Retinal pigment epithelial cell (primary cell): Measurements from ENCODE around the gene DUSP6.
"Not testable (repeated sequence)": the region's sequence is repeated elsewhere in the genome, so short reads cannot be mapped to it uniquely, and the experiment has no call there.

Experiments used
- DNase-seq: peaks from one replicate; pipeline ENCODE4 v3.0.0-alpha.2; 2010; ENCODE audit warnings: low read depth
- H3K4me3 ChIP-seq: 2 replicates; pipeline ENCODE4 v1.5.1; 2011; ENCODE audit warnings: mild to moderate bottlenecking, low read length, control low read depth, moderate library complexity
- CTCF ChIP-seq: conservative IDR thresholded peaks from 2 replicates; pipeline ENCODE4 v1.5.1; 2011; ENCODE audit warnings: low read depth, low read length, control low read depth, inconsistent platforms

The DUSP6 gene

DNA sequence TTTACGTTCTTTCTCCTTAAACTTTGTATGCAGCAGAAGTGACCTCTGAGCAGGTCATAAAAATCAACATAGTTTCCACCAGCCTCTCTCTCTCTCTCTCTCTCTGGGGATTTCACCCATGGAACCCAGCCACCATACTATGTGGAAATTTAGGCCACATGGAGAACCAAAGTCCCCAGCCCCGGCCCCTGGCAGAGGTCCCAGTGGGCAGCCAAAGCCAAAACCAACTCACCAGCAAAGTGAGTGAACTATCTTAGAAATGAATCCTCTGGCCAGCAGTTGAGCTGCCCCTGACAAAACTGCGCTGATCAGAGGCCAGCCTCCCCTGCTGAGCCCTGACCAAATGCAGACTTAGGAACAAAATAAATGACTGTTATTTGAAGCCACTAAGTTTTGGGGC is 9.2 kb downstream of the DUSP6 start:
- no peak overlapping the region for H3K4me3 ChIP-seq
- no peak for DNase-seq
- no peak for TF ChIP-seq CTCF

DNA sequence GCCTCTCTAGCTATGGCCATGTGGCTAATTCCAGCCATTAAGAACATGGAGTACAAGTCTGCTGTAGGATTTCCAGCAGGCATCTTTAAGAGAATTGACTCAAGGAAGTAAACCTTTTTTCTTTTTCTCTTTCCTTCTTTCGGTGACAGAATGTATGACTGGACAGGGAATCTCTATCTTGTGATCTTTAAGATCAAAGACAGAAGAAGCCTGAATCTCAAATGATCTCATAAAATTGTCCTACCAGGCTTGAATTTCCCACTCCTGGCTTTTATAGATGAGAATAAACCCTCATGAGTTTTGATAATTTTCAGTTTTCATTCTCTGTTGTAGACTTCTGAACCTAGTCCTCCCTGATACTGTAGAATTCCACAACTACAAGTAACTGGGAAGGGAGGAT is 11.4 kb downstream of the DUSP6 start:
- H3K4me3 ChIP-seq: no peak overlapping the region
- no peak for DNase-seq

GRCh38 chr12:89339526-89339925 is 12.8 kb downstream of the DUSP6 start:
- DNase-seq: no peak
- no peak for TF ChIP-seq CTCF
- no peak overlapping the region for H3K4me3 ChIP-seq

More for the DNA sequence above, 11.4 kb downstream of the DUSP6 start:
- no peak for TF ChIP-seq CTCF

- not testable (repeated sequence) for H3K4me3 ChIP-seq, DNase-seq
Measured at GRCh38 chr12:89337136-89337535, 15.2 kb downstream of the DUSP6 start.

DNA sequence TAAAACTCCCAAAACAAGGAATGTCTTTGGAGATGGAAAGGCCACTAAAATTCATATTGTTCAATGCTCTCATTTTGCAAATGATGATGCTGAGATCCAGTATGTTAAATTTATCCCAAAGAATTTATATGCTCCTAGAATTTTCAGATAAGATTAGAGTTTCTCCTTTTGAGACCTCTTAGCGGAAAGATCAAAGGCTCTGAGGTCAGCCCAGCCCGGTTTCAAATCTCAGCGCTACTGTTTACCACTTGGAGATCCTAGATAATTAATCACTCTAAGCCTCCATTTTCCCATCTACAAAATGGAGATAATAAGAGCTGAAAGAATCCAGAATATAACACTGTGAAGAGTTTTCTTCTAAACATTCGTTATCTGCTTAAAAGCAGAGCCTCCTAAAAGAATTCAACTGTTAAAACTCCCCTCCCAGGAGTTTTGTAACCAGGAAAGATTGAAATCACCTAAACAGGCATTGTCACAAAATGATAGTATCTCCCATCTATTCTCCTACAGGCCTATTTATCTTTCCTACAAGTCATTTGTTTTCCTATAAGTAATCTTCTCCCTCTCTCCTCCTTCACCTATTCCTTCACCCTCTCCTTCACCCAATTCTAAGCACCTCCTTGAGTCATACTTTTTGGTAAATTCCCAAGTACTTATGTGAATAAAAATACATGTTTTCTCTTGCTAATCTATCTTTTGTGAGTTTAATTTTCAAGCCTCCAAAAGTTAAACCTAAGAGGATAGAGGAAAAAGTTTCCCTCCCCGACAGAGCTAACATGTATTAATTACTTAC is 16.7 kb downstream of the DUSP6 start:
- no peak overlapping the region for H3K4me3 ChIP-seq
- TF ChIP-seq CTCF: no peak
- DNase-seq: no peak

DNA sequence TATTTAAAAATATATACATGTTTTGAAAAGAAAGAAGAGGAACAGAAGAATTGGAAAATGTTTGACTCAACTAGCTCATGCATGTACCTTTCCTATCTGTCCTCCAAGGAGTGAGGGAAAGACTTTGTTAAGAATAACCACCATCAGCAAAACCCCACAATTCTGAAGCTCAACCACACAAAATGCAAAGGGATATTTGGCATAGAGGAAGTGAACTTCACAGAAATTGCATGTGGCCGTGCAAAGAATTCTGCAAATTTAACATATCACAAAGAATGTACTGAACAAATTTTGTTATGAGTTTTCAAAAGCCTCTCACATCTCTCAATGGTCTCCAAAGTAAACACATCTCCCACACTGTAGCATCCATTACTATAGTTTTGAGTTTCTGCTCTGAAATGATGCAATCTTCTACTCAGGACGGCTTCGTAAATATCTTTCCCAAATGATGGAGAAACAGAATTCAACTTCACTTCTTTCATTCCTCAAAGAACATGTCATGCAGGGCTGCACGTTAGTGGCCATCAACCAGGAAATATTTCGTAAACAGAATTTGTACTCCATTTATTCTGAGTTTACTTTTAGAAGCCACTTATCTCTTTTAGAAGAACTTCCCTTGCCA is 17.6 kb downstream of the DUSP6 start:
- TF ChIP-seq CTCF: no peak
- no peak for DNase-seq

DNA sequence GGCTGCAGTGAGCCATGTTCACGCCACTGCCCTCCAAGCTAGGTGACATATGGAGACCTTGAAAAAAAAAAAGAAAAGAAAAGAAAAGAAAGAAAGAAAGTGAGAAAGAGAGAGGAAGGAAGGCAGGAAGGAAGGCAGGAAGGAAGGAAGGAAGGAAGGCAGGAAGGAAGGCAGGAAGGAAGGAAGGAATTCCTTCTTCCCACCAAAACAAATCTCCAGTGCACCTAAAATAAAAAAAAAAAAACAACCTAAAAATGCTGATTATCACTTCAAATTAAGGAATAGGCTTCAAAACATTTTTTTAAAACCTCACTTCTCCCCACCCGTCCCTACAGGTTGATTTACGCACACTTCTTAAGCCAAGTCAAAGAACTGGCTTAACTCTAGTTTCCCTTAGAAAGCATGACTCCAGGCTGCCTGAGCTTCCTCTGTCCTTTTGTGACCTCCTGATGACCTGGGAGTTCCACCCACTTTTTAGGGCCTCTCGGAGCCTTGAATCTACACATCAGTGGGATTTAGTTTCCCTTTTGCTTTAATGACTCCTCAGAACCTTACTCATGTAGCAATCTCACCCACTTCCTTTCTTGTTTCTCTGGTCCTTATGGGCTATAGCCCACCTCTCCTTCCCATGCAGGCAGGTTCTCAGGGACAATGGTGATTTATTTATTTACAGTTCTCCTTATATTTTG is 18.6 kb downstream of the DUSP6 start:
- no peak overlapping the region for H3K4me3 ChIP-seq
- no peak for DNase-seq
- TF ChIP-seq CTCF: no peak

More for the DNA sequence above, 17.6 kb downstream of the DUSP6 start:
- no peak overlapping the region for H3K4me3 ChIP-seq
